Smooth muscle cell (in vitro differentiated cells): ENCODE data around the gene DHRS1. TPM values are rescaled to one million over a fixed set of nuclear protein-coding genes. Genes with fewer than 3 reads are reported as not detected.
A peak's percentile ranks its signal among the peaks of the same experiment; 100 is the strongest.

Experiments
- DNase-seq: peaks from one replicate; lab custom pipeline; 2025; ENCODE audit not compliant: unreplicated experiment; lab: John Stamatoyannopoulos, UW
- H2AFZ ChIP-seq: fragments of 200-600 bp; sonication (generic); 2 replicates; pipeline ENCODE4 v1.6.0; 2016; ENCODE audit warnings: antibody characterized with exemption, low read depth, mild to moderate bottlenecking
- H3F3A ChIP-seq: fragments of 200-600 bp; sonication (generic); 2 replicates; pipeline ENCODE4 v1.6.0; 2017; ENCODE audit warnings: antibody characterized with exemption, low read depth
- H3K27ac ChIP-seq: fragments of 200-600 bp; sonication (generic); 2 replicates; pipeline ENCODE4 v1.5.1; 2016; ENCODE audit warnings: low read depth, mild to moderate bottlenecking
- H3K27me3 ChIP-seq: fragments of 200-600 bp; sonication (generic); 2 replicates; pipeline ENCODE4 v1.6.1; 2016; ENCODE audit warnings: low read depth, mild to moderate bottlenecking
- H3K36me3 ChIP-seq: fragments of 200-600 bp; sonication (generic); 2 replicates; pipeline ENCODE4 v1.5.1; 2016; ENCODE audit warnings: low read depth
- H3K4me1 ChIP-seq: fragments of 200-600 bp; sonication (generic); 2 replicates; pipeline ENCODE4 v1.5.1; 2016; ENCODE audit warnings: low read depth
- H3K4me2 ChIP-seq: fragments of 200-600 bp; sonication (generic); 2 replicates; pipeline ENCODE4 v1.6.0; 2016; ENCODE audit warnings: mild to moderate bottlenecking
- H3K4me3 ChIP-seq: fragments of 200-600 bp; sonication (generic); 2 replicates; pipeline ENCODE4 v1.5.1; 2016; ENCODE audit warnings: mild to moderate bottlenecking
- H3K79me2 ChIP-seq: fragments of 200-600 bp; sonication (generic); 2 replicates; pipeline ENCODE4 v1.6.0; 2016; ENCODE audit warnings: low read depth, mild to moderate bottlenecking
- H3K9ac ChIP-seq: fragments of 200-600 bp; sonication (generic); 2 replicates; pipeline ENCODE4 v1.6.0; 2016; ENCODE audit warnings: low read depth
- H3K9me3 ChIP-seq: fragments of 200-600 bp; sonication (generic); replicated peaks from 2 replicates; pipeline ENCODE4 v1.5.1; 2016; ENCODE audit warnings: low read depth
- H4K20me1 ChIP-seq: fragments of 200-600 bp; sonication (generic); 2 replicates; pipeline ENCODE4 v1.6.0; 2016; ENCODE audit warnings: low read depth
- CTCF ChIP-seq: fragments of 200-600 bp; sonication (generic); IDR thresholded peaks from 2 replicates; pipeline ENCODE4 v1.5.1; 2017; ENCODE audit warnings: borderline replicate concordance, mild to moderate bottlenecking, antibody characterized with exemption; ENCODE audit not compliant: insufficient read depth, poor library complexity, severe bottlenecking
- WGBS: methylation state at CpG from one replicate; pipeline ENCODE4 v1.1.7; 2016; ENCODE audit warnings: low lambda C conversion rate; 5-methylcytosine and 5-hydroxymethylcytosine counted together
- polyA plus RNA-seq: library from polyadenylated mRNA; unstranded; fragments of >200 nt; fragmentation: Nextera tagmentation; extraction: Ambion mirVana; gene quantifications from 2 replicates; pipeline ENCODE4 v1.2.1, GENCODE V29; 2016
- total RNA-seq: library from RNA; depleted of rRNA; stranded (reverse); fragments of >200 nt; gene quantifications from 2 replicates; pipeline ENCODE4 v1.2.3, GENCODE V29; 2014

DHRS1 gene
- total and polyA plus RNA-seq, 2 experiments from 2014 or later = 22.5 to 25.2 TPM

DNA sequence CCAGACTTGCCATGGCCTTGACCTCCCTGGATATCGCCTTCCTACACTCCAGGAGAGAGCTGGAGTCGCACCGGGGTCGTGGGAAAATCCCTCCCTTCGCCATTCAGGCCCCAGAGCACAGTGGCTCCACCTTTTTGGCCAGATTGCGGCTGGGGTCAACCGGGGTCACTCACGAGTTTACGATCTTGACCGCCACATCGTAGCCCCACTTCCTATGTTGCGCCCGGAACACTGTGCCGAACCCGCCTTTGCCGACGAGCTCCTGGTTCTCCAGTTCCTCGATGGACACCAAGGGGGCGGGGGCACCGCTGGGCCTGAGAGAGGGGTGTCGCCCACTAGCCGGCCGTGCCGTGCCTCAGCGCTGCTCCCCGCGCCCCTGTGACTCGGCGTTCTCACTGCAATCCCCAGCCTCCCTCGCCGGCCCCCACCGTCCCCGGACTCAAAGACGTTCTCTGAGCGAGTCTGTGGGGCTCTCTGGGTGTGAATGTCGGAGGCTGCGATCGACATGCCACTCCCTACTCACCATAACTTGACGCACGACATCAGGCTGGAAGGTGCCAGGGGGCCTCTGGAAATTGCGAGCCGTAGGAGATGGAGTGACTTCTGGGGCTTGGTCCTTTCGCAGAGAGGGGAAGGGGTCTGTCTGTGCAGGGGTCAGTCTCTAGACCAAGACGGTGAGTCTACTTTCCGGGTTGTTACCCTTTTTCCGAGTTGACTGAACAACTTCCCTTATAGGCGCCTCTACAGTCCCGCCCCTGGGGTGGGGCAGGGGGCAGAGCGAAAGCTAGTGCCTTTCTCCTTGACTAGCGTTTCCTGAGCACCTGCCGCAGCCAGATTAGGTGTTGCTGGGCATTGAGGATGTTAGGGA, 39.9 kb upstream of the DHRS1 start, which contains the start of gene RIPK3:
RIPK3 (minus strand) TSS at position 708 of the 868 bp plus-strand sequence; CDS start at position 543, 165 bp downstream.
- Histone ChIP-seq H3K9ac (no peak within 1 kb of the TSS), H3K27ac (no peak within 1 kb of the TSS), H3K4me3 (peak within 1 kb of the TSS; percentile 57), H3K4me2 (peak within 1 kb of the TSS; percentile 87), H4K20me1 (no peaks in the 10 kb centered on the region), H3K27me3 (peaks cover 92% of the 10 kb centered on the region), H3F3A (no peaks in the 10 kb centered on the region), H3K79me2 (no peaks in the 10 kb centered on the region), H2AFZ (peak within 1 kb of the TSS; percentile 86), H3K9me3 (no peaks in the 10 kb centered on the region), H3K4me1 (peaks cover 7% of the 10 kb centered on the region), H3K36me3 (no peaks in the 10 kb centered on the region)
- TF ChIP-seq CTCF = no peak
- whole genome bisulfite sequencing = 12% methylated on average over 48 of the region's 51 CpGs
- no peak for DNase-seq

GRCh38 chr14:24338843-24339242, 39.3 kb upstream of the DHRS1 start:
- peaks cover 97% of the 10 kb centered on the region for H3K27me3 ChIP-seq
- no peak overlapping the region for H3K9ac ChIP-seq
- no peaks in the 10 kb centered on the region for H3K79me2 ChIP-seq
- H3K27ac ChIP-seq = no peak overlapping the region
- no peak overlapping the region for H3K4me3 ChIP-seq
- H3K36me3 ChIP-seq = no peaks in the 10 kb centered on the region
- peaks cover 11% of the 10 kb centered on the region for H3K4me1 ChIP-seq
- H3F3A ChIP-seq = no peaks in the 10 kb centered on the region
- H3K9me3 ChIP-seq = no peaks in the 10 kb centered on the region
- WGBS = 78% methylated on average over 14 of the region's 14 CpGs
- TF ChIP-seq CTCF = no peak
- peak overlapping the region; percentile 87 for H3K4me2 ChIP-seq
- no peak for DNase-seq
- no peaks in the 10 kb centered on the region for H4K20me1 ChIP-seq
- H2AFZ ChIP-seq = no peak overlapping the region

DNA sequence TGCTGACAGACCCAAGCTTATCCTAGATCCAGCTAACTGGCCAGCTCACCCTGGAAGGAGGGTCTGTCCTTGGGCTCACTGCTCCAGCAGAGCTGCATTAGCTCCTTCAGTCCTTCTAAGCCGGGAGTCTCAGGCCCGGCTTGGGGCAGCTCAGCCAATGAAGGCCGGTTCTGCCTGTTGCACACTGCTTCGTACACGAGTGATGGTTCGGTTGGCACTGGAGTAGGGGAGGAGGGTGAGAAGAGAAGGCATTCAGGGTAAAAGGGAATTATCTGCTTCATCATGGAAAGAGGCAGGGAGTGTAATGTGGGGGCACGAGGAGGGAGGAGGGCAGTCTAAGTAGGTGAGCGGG, 38.2 kb upstream of the DHRS1 start:
- TF ChIP-seq CTCF = no peak
- H3K79me2 ChIP-seq = no peaks in the 10 kb centered on the region
- peaks cover 97% of the 10 kb centered on the region for H3K27me3 ChIP-seq
- no peaks in the 10 kb centered on the region for H3F3A ChIP-seq
- H3K4me3 ChIP-seq = no peak overlapping the region
- H3K9ac ChIP-seq = no peak overlapping the region
- no peak overlapping the region for H3K4me2 ChIP-seq
- no peak overlapping the region for H2AFZ ChIP-seq
- H3K9me3 ChIP-seq = no peaks in the 10 kb centered on the region
- WGBS = 86% methylated on average over 8 of the region's 8 CpGs
- peaks cover 11% of the 10 kb centered on the region for H3K4me1 ChIP-seq
- no peak overlapping the region for H3K27ac ChIP-seq
- H4K20me1 ChIP-seq = no peaks in the 10 kb centered on the region
- DNase-seq = no peak
- H3K36me3 ChIP-seq = no peaks in the 10 kb centered on the region
